SK-N-SH (cell line): ENCODE measurements around the gene L1TD1.
"Not testable (repeated sequence)": the region's sequence is repeated elsewhere in the genome, so short reads cannot be mapped to it uniquely, and the experiment has no call there.

ENCODE experiments used
- ELF1 ChIP-seq: IDR thresholded peaks from 2 replicates; pipeline ENCODE4 v1.4.0; 2012
- MEF2A ChIP-seq: IDR thresholded peaks from 2 replicates; pipeline ENCODE4 v1.4.0; 2012; ENCODE audit warnings: low read depth, borderline replicate concordance
- RCOR1 ChIP-seq: fragments of 150-350 bp; IDR thresholded peaks from 2 replicates; pipeline ENCODE4 v1.6.1; 2017; ENCODE audit warnings: antibody characterized with exemption, low read length
- RFX5 ChIP-seq: IDR thresholded peaks from 2 replicates; pipeline ENCODE4 v1.6.1; 2012; ENCODE audit warnings: mild to moderate bottlenecking, improper control_type of control experiment, low read length
- TF ChIP-seq, protein P1 (sequence below): IDR thresholded peaks from 2 replicates; pipeline ENCODE4 v1.4.0; 2012; ENCODE audit warnings: low read depth, borderline replicate concordance
- TF ChIP-seq, protein P2 (sequence below): fragments of 200-600 bp; sonication (generic); IDR thresholded peaks from 2 replicates; pipeline ENCODE4 v1.6.1; 2017; ENCODE audit warnings: antibody characterized with exemption, mild to moderate bottlenecking, moderate library complexity
- TF ChIP-seq, protein P3 (sequence below): IDR thresholded peaks from 2 replicates; pipeline ENCODE4 v1.6.1; 2012; ENCODE audit warnings: mild to moderate bottlenecking, low read depth, low read length, moderate library complexity
- TF ChIP-seq, protein P4 (sequence below): IDR thresholded peaks from 2 replicates; pipeline ENCODE4 v1.4.0; 2012; ENCODE audit warnings: low read depth
- TF ChIP-seq, protein P5 (sequence below): IDR thresholded peaks from 2 replicates; pipeline ENCODE4; 2012
- TF ChIP-seq, protein P6 (sequence below): IDR thresholded peaks from 2 replicates; pipeline ENCODE4 v1.4.0; 2012; ENCODE audit warnings: low read depth, borderline replicate concordance

DNA sequence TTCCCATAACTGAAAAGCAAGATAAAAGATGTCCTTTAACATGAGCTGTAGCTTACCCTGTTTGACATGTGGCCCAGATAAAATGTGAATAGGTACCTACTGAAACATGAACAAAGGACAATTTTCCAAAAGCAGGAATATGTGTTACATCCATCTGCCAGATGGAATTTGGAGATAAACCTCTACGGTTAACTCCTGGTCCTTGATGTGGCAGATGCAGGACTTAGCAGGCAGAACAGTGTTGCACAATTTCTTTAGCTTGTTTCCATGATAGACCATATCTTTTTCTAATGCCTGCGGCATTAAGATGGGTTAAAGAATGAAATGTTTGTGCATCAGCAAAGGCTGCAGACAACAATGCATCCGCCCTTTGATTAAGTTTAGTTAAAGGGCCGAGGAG is 14.6 kb upstream of the L1TD1 start:
- TF ChIP-seq, protein P1, sequence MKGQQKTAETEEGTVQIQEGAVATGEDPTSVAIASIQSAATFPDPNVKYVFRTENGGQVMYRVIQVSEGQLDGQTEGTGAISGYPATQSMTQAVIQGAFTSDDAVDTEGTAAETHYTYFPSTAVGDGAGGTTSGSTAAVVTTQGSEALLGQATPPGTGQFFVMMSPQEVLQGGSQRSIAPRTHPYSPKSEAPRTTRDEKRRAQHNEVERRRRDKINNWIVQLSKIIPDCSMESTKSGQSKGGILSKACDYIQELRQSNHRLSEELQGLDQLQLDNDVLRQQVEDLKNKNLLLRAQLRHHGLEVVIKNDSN, result not testable (repeated sequence)
- not testable (repeated sequence) for TF ChIP-seq RCOR1, ELF1, RFX5, MEF2A
- TF ChIP-seq, protein P2, sequence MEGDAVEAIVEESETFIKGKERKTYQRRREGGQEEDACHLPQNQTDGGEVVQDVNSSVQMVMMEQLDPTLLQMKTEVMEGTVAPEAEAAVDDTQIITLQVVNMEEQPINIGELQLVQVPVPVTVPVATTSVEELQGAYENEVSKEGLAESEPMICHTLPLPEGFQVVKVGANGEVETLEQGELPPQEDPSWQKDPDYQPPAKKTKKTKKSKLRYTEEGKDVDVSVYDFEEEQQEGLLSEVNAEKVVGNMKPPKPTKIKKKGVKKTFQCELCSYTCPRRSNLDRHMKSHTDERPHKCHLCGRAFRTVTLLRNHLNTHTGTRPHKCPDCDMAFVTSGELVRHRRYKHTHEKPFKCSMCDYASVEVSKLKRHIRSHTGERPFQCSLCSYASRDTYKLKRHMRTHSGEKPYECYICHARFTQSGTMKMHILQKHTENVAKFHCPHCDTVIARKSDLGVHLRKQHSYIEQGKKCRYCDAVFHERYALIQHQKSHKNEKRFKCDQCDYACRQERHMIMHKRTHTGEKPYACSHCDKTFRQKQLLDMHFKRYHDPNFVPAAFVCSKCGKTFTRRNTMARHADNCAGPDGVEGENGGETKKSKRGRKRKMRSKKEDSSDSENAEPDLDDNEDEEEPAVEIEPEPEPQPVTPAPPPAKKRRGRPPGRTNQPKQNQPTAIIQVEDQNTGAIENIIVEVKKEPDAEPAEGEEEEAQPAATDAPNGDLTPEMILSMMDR, result not testable (repeated sequence)
- TF ChIP-seq, protein P3, sequence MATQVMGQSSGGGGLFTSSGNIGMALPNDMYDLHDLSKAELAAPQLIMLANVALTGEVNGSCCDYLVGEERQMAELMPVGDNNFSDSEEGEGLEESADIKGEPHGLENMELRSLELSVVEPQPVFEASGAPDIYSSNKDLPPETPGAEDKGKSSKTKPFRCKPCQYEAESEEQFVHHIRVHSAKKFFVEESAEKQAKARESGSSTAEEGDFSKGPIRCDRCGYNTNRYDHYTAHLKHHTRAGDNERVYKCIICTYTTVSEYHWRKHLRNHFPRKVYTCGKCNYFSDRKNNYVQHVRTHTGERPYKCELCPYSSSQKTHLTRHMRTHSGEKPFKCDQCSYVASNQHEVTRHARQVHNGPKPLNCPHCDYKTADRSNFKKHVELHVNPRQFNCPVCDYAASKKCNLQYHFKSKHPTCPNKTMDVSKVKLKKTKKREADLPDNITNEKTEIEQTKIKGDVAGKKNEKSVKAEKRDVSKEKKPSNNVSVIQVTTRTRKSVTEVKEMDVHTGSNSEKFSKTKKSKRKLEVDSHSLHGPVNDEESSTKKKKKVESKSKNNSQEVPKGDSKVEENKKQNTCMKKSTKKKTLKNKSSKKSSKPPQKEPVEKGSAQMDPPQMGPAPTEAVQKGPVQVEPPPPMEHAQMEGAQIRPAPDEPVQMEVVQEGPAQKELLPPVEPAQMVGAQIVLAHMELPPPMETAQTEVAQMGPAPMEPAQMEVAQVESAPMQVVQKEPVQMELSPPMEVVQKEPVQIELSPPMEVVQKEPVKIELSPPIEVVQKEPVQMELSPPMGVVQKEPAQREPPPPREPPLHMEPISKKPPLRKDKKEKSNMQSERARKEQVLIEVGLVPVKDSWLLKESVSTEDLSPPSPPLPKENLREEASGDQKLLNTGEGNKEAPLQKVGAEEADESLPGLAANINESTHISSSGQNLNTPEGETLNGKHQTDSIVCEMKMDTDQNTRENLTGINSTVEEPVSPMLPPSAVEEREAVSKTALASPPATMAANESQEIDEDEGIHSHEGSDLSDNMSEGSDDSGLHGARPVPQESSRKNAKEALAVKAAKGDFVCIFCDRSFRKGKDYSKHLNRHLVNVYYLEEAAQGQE, result not testable (repeated sequence)
- TF ChIP-seq, protein P4, sequence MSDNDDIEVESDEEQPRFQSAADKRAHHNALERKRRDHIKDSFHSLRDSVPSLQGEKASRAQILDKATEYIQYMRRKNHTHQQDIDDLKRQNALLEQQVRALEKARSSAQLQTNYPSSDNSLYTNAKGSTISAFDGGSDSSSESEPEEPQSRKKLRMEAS, result not testable (repeated sequence)
- TF ChIP-seq, protein P5, sequence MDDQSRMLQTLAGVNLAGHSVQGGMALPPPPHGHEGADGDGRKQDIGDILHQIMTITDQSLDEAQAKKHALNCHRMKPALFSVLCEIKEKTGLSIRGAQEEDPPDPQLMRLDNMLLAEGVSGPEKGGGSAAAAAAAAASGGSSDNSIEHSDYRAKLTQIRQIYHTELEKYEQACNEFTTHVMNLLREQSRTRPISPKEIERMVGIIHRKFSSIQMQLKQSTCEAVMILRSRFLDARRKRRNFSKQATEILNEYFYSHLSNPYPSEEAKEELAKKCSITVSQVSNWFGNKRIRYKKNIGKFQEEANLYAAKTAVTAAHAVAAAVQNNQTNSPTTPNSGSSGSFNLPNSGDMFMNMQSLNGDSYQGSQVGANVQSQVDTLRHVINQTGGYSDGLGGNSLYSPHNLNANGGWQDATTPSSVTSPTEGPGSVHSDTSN, result not testable (repeated sequence)
- TF ChIP-seq, protein P6, sequence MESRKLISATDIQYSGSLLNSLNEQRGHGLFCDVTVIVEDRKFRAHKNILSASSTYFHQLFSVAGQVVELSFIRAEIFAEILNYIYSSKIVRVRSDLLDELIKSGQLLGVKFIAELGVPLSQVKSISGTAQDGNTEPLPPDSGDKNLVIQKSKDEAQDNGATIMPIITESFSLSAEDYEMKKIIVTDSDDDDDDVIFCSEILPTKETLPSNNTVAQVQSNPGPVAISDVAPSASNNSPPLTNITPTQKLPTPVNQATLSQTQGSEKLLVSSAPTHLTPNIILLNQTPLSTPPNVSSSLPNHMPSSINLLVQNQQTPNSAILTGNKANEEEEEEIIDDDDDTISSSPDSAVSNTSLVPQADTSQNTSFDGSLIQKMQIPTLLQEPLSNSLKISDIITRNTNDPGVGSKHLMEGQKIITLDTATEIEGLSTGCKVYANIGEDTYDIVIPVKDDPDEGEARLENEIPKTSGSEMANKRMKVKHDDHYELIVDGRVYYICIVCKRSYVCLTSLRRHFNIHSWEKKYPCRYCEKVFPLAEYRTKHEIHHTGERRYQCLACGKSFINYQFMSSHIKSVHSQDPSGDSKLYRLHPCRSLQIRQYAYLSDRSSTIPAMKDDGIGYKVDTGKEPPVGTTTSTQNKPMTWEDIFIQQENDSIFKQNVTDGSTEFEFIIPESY, result not testable (repeated sequence)
